Measurements from ENCODE around the gene USP9Y.
A peak's percentile ranks its signal among the peaks of the same experiment; 100 is the strongest.

The USP9Y gene

DNA sequence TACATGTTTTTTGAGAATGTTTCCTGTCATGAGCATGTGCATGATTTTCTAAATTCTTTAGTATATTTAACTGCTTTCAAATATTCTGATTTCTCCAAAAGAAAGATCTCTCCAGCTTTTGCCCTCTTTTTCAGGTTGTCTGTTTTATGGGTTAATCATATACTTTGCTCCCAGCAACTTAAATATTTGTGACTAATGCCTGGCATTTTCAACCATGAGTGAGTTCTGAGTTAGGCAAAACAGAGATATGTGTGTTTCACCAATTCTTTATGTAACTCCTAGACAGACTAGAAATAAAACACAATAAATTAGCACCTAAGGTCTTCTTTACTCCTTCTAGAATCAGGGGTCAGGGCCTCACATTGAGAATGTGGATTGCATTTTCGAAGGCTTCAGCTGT, 107.0 kb downstream of the USP9Y start:
- no peak for DNase-seq

DNA sequence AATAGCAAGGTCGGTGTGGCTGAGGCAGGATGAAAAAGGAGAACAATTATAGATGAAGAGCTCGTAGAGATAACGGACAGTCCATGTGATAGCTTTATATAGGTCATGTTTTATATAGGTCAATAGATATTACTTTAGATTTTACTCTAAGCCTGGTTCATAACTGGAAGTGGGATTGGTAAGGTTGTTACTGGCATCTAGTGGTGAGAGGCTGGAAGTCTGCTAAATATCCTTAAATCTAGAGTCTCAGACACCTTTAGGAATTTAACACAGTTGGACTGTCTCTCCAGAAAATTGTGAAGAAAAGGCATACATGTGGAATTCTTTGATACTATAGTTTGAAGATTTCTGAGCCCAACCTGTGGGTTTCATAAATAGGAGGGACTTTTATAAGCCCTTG, 108.0 kb downstream of the USP9Y start:
- DNase-seq, result no peak

DNA sequence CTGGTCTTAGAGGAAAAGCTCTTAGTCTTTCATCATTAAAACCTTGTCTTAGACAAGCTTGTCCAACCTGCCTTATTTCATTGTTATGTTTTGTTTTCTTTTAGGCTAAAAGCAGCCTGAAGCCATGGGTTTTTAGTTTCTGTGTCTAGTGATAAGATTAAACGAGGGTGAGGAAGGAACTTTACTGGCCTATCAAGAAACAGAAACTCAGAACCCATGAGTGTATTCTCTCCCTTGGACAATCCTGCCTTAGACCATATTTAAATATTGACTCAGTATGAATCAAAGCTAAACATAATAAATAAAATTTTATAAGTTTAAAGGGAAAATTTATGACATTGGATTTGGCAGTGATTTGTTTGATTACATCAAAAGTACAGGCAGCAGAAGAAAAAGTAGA, 122.4 kb downstream of the USP9Y start:
- DNase-seq, result no peak

DNA sequence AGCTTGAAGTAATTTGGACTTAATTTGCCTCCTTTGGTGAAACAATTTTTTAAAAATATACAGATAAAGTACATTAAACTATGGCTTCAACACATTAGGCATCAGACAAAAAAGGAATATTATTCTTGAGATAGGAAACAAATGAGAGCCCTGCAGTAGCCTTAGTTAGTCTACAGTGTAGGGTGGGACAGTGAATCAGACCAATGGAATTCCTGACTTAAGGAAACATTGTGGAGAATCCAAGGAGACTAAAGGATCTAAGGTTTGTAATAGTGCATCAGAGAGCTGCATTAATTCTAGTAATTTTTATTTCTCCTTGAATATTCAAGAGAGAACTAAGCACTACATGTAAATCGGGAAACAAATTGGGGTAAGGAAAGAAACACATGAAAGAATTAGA, 125.8 kb downstream of the USP9Y start:
- DNase-seq, result peak; percentile 51

DNA sequence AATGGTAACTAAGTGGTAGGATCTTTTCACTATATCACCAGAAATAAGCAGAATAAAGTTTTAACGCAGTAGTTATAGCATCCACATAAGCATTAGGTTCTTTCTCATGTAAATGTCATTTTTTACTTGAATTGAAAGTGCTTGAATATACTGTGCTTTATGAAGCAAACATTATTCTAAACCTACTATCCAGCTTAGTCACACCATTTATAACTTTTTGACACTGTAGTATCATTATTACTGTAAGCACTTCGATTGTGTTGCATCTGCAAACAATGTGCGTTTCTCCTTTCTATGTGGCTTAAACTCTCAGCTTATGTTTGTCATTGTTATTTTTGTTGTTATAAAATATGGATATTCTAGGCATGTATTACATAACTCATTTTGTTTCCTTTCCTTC, 132.3 kb downstream of the USP9Y start:
- DNase-seq, result no peak

DNA sequence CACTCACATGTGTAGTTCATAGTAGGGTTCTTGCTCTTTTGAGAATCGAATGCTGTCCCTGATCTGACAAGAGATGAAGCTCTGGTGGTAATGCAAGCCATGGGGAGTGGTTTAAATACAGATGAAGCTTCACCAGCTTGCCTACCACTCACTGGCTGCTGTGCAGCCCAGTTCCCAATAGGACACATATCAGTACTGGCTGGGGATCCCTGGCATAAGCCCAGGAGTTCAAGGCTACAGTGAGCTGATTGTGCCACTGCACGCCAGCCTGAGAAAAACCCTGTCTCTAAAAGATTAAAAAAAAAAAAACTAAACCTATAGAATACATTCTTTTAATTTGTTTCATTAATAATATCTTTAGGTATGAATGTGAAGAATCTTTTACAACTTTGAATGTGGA, 136.5 kb downstream of the USP9Y start:
- no peak for DNase-seq

DNA sequence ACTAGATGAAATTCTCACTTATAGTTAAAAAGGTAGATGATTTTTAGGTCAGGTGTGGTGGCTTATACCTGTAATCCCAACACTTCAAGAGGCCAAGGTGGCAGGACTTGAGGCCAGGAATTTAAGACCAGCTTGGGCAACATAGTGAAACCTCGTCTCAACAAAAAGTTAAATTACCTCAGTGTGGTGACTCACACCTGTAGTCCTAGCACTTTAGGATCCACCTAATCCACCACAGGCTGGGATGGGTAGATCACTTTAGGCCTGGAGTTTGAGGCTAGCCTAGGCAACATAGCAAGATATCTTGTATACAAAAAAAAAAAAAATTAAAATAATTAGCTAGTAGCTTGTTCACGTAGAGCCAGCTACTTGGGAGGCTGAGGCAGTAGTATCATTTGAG, 140.3 kb downstream of the USP9Y start:
- no peak for DNase-seq

DNA sequence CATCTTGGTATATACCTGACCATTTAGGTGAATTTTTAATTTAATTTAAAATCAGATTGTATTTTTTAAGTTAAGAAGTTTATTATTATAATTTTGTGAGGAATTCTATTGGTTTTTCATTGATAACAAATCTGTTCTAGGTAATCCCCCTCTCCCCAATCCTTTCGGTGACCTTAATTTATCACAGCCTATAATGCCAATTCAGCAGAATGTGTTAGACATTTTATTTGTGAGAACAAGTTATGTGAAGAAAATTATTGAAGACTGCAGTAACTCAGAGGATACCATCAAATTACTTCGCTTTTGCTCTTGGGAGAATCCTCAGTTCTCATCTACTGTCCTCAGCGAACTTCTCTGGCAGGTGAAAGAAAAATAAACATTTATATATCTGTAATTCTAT, 145.8 kb downstream of the USP9Y start:
- DNase-seq, result no peak

DNA sequence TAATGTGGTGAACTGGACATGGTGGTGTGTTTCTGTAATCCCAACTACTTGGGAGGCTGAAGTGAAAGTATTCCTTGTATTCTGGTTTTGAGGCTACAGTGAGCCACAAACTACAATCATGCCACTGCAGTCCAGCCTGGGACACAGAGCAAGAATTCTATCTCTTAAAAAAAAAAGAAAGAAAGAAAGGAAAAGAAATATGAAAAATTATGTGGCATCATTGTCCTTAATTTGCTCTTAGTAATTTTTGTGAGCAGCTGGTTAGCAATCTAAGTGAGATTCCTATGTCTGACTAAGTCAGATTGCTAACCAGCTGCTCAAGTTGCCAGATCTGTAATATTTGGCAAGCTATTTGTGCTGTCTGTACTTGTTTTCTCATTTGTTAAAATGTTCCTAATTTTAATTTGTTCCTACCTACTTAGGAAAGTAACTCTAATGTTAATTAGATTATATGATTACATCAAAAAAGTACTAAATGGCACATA, 154.8 kb downstream of the USP9Y start:
- no peak for DNase-seq

DNA sequence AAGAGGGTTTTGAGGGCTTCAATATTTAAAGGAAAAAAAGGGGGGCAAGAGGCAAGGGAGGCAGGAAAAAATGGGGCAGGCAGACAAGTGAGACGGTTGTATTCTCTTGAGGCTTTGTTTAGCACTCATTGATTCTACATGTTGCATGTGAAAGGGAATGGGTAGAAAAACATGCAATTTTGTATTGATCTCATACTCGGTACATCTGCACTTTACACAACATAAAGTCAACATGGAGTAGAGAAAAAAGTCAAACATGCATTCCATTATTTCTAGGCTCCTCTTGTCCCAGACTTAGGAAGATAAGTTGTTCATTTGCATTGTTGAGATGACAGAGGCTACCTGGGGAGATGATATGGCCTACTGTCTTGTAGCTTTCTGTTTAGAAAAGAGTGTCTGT, 166.9 kb downstream of the USP9Y start:
- DNase-seq, result no peak

DNA sequence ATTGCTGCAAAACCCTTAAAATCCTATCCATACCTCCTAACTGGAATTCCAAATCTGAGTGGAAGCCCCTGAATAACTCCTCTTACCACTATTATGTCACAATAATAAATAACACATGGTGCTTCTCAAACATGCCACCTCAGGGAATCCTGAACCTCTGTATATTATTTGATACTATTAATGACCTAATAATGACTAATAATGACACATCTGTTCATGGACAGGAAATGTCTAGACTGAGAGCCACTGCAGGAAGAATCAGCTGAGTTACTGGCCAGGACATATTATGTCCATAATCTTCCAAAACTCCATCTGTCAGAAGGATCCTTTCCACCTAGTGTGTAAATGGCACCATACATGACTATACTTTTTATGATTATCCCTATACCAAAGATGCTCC, 195.9 kb downstream of the USP9Y start:
- no peak for DNase-seq

DNA sequence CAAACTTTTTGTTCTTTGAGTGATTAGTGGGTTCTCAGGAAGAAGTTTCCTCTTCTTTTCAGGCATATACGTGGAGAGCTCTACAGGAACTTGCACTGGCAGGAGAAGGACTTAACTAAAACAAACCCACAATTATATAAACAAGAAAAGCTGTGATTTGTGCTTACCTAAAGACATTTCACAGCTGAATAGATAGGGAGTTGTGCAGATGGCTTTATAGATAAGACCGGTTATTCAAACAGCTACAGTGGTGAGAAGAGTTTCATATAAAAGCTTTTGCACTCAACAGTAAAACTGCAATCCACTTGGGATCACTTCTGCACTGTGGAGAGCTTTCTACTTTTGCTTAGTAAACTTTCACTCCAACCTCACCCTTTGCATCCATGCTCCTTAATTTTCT, 197.6 kb downstream of the USP9Y start:
- DNase-seq, result no peak

DNA sequence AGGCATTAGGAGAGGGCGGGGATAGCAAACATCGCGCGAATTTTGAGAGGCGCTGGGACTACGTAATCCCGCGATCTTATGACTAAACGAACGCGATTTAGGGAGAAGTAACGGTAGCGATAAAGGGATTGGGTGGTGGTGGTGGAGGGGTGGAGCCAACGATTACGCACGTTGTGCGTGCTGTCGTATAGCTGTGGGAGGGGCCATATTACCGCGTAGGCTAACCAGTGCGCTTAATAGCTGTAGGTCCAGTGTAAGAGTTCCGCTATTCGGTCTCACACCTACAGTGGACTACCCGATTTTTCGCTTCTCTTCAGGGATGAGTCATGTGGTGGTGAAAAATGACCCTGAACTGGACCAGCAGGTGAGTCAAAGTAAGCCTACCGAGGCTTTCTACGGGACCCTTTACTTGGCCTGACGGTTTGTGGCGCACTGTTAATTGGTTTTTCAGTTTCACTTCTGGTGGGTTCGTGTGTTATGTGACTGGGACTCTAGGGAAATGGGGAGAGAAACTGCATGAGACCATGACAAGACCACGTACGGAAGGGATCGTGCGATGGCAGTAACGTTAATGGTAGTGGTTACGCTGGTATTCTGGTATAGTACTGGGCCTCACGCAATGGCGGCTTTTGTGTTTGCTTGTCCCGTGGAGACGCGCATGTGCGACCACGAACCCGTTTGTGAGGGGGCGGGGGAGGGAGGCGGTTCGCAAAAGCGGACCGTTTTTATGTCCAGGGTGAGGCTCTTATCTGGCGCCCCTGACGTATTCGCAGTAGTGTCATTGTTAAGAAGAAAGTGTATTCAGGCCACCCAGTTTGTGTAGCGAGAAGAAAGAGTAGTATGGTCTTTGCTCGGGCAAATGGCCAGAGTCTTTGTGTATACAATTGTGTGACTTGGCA, 203.8 kb downstream of the USP9Y start, which contains the start of gene DDX3Y:
Gene DDX3Y (plus strand): TSS at position 251 of the 899 bp plus-strand sequence. CDS start 69 bp downstream, at position 320.
- DNase-seq, result peak; percentile 80

DNA sequence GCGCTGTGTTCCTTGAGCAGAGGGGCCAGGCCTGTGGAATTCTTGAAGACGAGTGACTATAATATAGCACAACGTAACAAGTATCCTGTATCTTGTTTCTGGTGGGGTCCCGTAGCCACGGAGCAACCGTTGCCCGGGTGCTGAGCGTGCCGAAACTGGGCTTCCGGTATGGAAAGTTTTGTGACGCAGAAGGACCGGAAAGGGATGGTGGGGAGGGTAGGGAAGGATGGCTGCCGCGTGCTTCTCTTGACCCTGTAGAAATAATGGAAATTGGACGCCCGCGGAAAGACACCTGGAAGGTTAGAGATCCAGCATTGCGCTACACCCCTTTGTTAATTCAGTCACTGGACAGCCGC, 204.5 kb downstream of the USP9Y start:
- DNase-seq, result peak; percentile 59

DNA sequence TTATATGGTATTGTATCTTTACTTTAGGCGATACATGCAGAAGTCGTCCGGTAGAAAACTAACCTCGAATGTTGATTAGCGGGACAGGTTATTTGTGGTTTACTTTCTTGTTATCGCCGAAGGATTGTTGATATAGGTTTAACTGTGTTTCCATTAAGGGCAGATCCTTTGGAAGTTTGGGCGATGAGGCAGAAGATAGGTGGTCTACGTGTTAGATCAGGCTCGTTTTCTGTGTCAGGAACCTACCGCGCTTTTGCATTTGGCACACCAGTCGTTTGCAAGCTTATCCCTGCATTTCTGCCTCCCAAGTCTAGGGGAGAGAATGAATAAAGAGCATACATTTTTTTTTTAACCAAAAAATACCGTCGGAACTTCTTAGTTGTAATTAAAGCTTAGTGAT, 204.9 kb downstream of the USP9Y start:
- DNase-seq, result no peak
